Left hindlimb (tissue), 1 donor: ENCODE results near the gene ELAPOR2.
"Not testable (repeated sequence)": the region's sequence is repeated elsewhere in the genome, so short reads cannot be mapped to it uniquely, and the experiment has no call there.

Source experiments
- DNase-seq: peaks from one replicate; pipeline ENCODE4 v3.0.0-alpha.2; 2018

The ELAPOR2 gene

GRCh38 chr7:87044713-87045112, 14.7 kb downstream of the ELAPOR2 start:
- DNase-seq = not testable (repeated sequence)

GRCh38 chr7:87041586-87041985, 17.9 kb downstream of the ELAPOR2 start:
- not testable (repeated sequence) for DNase-seq

DNA sequence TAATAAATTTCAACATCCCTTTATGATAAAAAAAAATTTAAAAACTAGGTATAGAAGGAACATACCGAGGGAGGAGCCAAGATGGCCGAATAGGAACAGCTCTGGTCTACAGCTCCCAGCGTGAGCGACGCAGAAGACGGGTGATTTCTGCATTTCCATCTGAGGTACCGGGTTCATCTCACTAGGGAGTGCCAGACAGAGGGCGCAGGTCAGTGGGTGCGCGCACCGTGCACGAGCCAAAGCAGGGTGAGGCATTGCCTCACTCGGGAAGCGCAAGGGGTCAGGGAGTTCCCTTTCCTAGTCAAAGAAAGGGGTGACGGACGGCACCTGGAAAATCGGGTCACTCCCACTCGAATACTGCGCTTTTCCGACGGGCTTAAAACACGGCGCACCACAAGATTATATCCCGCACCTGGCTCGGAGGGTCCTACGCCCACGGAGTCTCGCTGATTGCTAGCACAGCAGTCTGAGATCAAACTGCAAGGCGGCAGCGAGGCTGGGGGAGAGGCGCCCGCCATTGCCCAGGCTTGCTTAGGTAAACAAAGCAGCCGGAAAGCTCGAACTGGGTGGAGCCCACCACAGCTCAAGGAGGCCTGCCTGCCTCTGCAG, 19.7 kb downstream of the ELAPOR2 start:
- not testable (repeated sequence) for DNase-seq

- DNase-seq = no peak
Measured at GRCh38 chr7:87038993-87039690, 20.3 kb downstream of the ELAPOR2 start.

DNA sequence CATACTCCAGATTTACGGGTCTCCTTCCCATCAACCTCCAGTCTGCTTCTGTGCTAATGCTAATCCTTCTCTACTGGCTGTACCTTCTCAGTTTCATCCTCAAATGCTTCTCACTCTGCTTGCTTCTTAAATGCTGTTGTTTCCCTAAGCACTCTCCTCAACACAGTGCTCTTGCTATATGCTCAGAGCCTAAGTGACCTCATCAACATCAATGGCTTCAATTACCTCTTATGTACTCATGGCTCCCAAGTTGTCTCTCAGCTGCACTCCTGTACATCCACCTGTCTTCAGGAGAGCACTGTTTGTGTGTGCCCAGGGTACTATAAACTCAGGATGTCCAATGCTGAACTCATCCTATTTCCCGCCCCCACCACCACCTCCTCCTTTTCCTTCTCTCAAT, 22.5 kb downstream of the ELAPOR2 start:
- DNase-seq = no peak

DNA sequence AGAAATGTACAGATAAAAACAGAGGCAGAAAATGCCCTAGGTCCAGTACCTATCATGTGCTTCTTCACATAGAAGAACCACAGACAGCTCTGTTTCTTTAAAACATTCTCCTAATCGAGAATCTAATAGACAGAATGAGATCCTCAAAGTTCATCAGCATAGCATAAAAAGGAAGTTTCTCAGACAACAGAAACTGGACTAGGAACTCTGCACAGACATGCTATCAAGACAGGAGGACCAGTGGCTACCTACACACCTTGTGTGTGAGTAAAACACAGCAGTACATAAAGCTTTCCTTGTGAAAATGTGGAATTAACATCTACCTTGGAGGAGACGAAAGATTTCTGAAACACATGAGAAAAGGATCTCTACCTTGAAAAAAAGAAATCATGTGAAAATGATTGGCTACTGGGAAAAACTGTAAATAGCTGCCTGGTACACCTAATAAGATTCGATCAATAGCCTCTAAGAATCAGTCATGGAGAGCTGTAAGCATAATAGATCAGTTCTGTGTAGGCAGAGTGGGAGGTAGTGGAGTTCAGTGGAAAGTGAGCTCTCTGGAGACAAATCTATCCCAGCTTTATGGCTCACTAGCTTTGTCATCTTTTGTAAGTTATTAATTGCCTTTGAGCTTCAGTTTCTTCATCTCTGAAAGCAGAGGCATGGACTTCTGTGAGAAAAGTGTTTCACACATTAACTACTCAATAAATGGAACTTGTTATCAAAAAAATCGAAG, 26.7 kb downstream of the ELAPOR2 start:
- DNase-seq = no peak

DNA sequence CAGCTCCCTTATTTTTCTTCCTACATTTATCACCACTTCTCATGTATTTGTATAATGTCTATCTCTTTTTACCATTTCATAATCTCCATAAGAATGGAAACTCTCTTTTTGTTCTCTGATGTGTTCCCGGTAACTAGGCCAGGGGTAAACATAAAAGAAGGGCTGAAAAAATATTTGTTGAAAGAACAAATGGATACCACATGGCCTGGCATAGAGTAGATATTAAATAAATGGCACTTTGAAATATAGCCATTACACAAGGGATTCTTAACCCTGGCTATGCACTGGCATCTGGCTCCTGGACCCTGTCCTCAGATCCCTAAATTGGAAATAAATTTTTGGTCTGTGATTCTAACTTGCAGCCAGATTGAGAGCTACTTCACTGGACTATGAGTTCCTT, 30.4 kb downstream of the ELAPOR2 start:
- no peak for DNase-seq

GRCh38 chr7:87028636-87029035, 30.8 kb downstream of the ELAPOR2 start:
- no peak for DNase-seq

DNA sequence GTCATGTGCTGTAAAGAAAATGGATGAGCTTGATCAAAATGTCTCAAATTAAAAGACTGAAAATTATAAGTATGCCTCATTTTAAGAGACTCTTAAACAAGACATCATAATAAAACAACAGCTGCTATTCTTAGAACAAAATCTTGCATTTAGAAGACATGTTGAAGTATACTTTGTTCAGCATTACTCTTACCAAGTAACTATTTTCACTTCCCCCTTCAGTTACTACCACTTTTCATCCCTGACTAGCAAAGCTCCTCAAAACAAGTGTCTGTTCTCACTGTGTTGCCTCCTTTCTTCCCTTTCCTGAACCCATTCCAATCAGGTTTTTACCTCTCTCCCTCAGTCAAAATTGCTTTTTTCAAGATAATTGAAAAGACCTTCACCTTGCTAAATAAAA, 31.6 kb downstream of the ELAPOR2 start:
- no peak for DNase-seq

DNA sequence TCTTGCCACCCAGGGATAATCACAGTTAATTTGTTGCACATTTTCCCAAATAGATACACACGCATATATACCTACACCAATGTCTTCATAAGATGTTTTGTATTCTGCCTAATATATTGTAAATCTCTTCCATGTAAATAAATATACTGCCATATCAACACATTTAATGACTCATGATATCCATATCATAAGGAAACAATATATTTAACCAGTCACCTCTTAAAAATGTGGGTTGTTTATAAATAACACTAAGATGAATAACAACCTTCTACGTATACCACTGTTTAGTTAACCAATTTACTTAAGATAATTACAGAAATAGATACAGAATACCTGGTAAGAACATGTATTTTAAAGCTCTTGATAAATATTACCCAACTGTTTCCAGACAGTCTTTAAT, 38.2 kb downstream of the ELAPOR2 start:
- DNase-seq = no peak

GRCh38 chr7:87016606-87017005, 42.8 kb downstream of the ELAPOR2 start:
- DNase-seq = no peak

- DNase-seq = no peak
Measured at GRCh38 chr7:87013840-87014190, 45.6 kb downstream of the ELAPOR2 start.

GRCh38 chr7:87013136-87013839, 46.2 kb downstream of the ELAPOR2 start:
- DNase-seq = no peak
